GM12872 (cell line): ENCODE data around the gene FAM114A1.

ENCODE experiments used
- CTCF ChIP-seq: IDR thresholded peaks from 3 replicates; pipeline ENCODE4 v1.5.1; 2011; ENCODE audit warnings: low read depth, mild to moderate bottlenecking, low read length, moderate library complexity; ENCODE audit not compliant: insufficient read depth

FAM114A1 gene

GRCh38 chr4:38989487-38989886, 121.9 kb downstream of the FAM114A1 start:
- no peak for TF ChIP-seq CTCF

- no peak for TF ChIP-seq CTCF
These were observed 122.6 kb downstream of the FAM114A1 start for GRCh38 chr4:38990241-38990640.

GRCh38 chr4:38993683-38994082, 126.1 kb downstream of the FAM114A1 start:
- no peak; the same call in 2 of the 3 replicates for TF ChIP-seq CTCF

- TF ChIP-seq CTCF = no peak
These were observed 126.5 kb downstream of the FAM114A1 start for GRCh38 chr4:38994135-38994534.
